ENCODE results near the gene ANKH. TPM values are rescaled to one million over a fixed set of nuclear protein-coding genes. Genes with fewer than 3 reads are reported as not detected.
A peak's percentile ranks its signal among the peaks of the same experiment; 100 is the strongest.

ANKH gene
- total RNA-seq, 1 experiment from 2014 or later, result 81.4 TPM

DNA sequence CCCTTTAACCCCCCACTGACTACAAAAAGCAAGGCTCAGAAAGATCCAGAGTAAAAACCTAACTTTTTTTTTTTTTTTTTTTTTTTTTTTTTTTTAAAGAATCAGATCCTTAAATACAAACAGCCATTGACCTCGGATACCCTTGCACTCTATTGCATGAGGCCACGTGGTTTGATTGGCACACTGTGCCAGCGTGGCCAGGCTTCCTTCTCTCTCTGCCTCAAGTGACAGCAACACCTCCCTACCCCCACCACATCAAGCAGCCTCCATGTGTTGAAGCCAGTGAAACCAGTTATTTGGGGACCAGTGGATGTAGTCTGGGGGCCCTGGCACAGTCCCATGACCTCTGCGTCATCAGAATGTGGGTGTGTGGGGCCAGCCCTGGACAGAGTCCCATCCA lies 135.6 kb downstream of the ANKH start:
- no peak overlapping the region for H3K27ac ChIP-seq
- TF ChIP-seq CTCF (conservative IDR thresholded peaks at IDR 0.05) (no peak), EZH2 (IDR thresholded peaks at IDR 0.05; ENCODE audit: low read depth) (no peak)
- intact Hi-C loops (cut with micrococcal nuclease; ENCODE audit: unreplicated experiment), result no loop called here
- POLR2A ChIA-PET (ENCODE audit: unreplicated experiment), result interaction anchor here (0.7 kb wide), 1 partner anchor 1956 kb away, joined by 4 read pairs; no protein-coding TSS in a partner anchor
- no peaks in the 10 kb centered on the region for H3K4me1 ChIP-seq (replicated peaks; ENCODE audit: insufficient read depth)
- H3K27me3 ChIP-seq (ENCODE audit: insufficient read depth, low read depth), result peaks cover 15% of the 10 kb centered on the region; the same call in 1 of the 2 replicates
- no peaks in the 10 kb centered on the region for H3F3A ChIP-seq (ENCODE audit: insufficient read depth, low read depth)
- no peak overlapping the region for H2AFZ ChIP-seq
- H3K79me2 ChIP-seq (ENCODE audit: low read depth), result no peaks in the 10 kb centered on the region
- no peaks in the 10 kb centered on the region for H4K20me1 ChIP-seq (ENCODE audit: insufficient read depth)
- CTCF ChIA-PET, result no interaction called here
- no peaks in the 10 kb centered on the region for H3K9me2 ChIP-seq (ENCODE audit: insufficient read depth)
- no peak overlapping the region for H3K4me2 ChIP-seq
- DNase-seq, result no peak
- no peak overlapping the region for H3K4me3 ChIP-seq
- H3K36me3 ChIP-seq (ENCODE audit: low read depth), result no peaks in the 10 kb centered on the region
- no peaks in the 10 kb centered on the region for H3K9me3 ChIP-seq (ENCODE audit: insufficient read depth, low read depth)
- no TSS peak for BruUV-seq (replicated peaks)

GRCh38 chr5:14734396-14734795 lies 137.2 kb downstream of the ANKH start:
- ChIA-PET CTCF (no interaction called here), POLR2A (ENCODE audit: unreplicated experiment) (no interaction called here)
- intact Hi-C loops (cut with micrococcal nuclease; ENCODE audit: unreplicated experiment), result no loop called here
- no peaks in the 10 kb centered on the region for H4K20me1 ChIP-seq (ENCODE audit: insufficient read depth)
- no peaks in the 10 kb centered on the region for H3F3A ChIP-seq (ENCODE audit: insufficient read depth, low read depth)
- peaks cover 27% of the 10 kb centered on the region; the same call in 1 of the 2 replicates for H3K27me3 ChIP-seq (ENCODE audit: insufficient read depth, low read depth)
- no peaks in the 10 kb centered on the region for H3K4me1 ChIP-seq (replicated peaks; ENCODE audit: insufficient read depth)
- no peak overlapping the region for H3K4me3 ChIP-seq
- H2AFZ ChIP-seq, result no peak overlapping the region
- H3K36me3 ChIP-seq (ENCODE audit: low read depth), result no peaks in the 10 kb centered on the region
- BruUV-seq (replicated peaks), result no TSS peak
- H3K27ac ChIP-seq, result no peak overlapping the region
- TF ChIP-seq CTCF (conservative IDR thresholded peaks at IDR 0.05), result no peak
- no peak for TF ChIP-seq EZH2 (IDR thresholded peaks at IDR 0.05; ENCODE audit: low read depth)
- H3K9me3 ChIP-seq (ENCODE audit: insufficient read depth, low read depth), result no peaks in the 10 kb centered on the region
- H3K79me2 ChIP-seq (ENCODE audit: low read depth), result no peaks in the 10 kb centered on the region
- no peaks in the 10 kb centered on the region for H3K9me2 ChIP-seq (ENCODE audit: insufficient read depth)
- no peak overlapping the region for H3K4me2 ChIP-seq
- no peak for DNase-seq

- intact Hi-C loops (cut with micrococcal nuclease; ENCODE audit: unreplicated experiment), result no loop called here
- H3K27ac ChIP-seq, result no peak overlapping the region
- no peaks in the 10 kb centered on the region for H3K9me2 ChIP-seq (ENCODE audit: insufficient read depth)
- H3K27me3 ChIP-seq (ENCODE audit: insufficient read depth, low read depth), result peaks cover 27% of the 10 kb centered on the region; the same call in 1 of the 2 replicates
- H3F3A ChIP-seq (ENCODE audit: insufficient read depth, low read depth), result no peaks in the 10 kb centered on the region
- CTCF ChIA-PET, result no interaction called here
- no peaks in the 10 kb centered on the region for H3K4me1 ChIP-seq (replicated peaks; ENCODE audit: insufficient read depth)
- H3K36me3 ChIP-seq (ENCODE audit: low read depth), result no peaks in the 10 kb centered on the region
- H3K4me3 ChIP-seq, result no peak overlapping the region
- H4K20me1 ChIP-seq (ENCODE audit: insufficient read depth), result no peaks in the 10 kb centered on the region
- H3K9me3 ChIP-seq (ENCODE audit: insufficient read depth, low read depth), result no peaks in the 10 kb centered on the region
- TF ChIP-seq EZH2 (IDR thresholded peaks at IDR 0.05; ENCODE audit: low read depth) (no peak), CTCF (conservative IDR thresholded peaks at IDR 0.05) (no peak)
- no peaks in the 10 kb centered on the region for H3K79me2 ChIP-seq (ENCODE audit: low read depth)
- no peak overlapping the region for H3K4me2 ChIP-seq
- no peak overlapping the region for H2AFZ ChIP-seq
- POLR2A ChIA-PET (ENCODE audit: unreplicated experiment), result no interaction called here
- BruUV-seq (replicated peaks), result no TSS peak
- DNase-seq, result peak in 1 of 2 experiments; percentile 4
Observed at GRCh38 chr5:14733661-14734060, 137.9 kb downstream of the ANKH start.
